NCI-H446 treated with DMSO at 0.1 percent for 48 hours (cell line): ENCODE data around the gene CHL1.

Experiments
- DNase-seq: peaks from one replicate; lab custom pipeline; 2025; lab: John Stamatoyannopoulos, UW

The CHL1 gene

DNA sequence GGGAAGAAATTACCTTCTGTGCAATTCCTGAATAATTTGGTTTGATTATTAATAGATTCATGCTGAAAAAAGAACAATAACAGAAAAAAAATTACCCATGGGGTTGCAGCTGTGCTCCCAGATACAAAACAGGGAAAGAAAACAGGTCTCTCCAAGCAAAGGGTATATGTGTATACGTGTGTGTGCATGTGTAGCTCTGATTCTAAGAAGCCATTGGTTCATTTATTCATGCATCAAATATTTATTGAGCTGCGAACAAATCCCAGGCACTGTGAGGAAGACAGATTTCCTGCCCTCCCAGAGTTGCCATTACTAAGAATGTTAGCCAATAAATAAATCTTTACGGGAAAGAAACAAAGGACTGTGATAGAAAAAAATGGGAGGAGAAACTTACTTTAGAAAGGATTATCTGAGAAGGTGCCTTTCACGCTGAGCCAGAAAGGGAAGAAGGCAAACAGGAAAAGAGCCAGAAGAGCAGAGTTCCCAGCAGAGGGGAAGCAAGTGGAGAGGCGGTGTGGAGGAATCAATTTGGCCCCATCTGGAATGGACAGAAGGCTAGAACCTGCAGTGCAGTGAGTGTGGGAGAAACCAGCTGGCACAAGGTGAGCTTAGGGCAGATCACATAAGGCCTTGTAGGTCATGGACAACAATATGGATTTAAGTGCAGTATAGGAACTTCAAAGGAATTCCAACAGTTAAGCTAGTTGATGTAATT lies 20.7 kb downstream of the CHL1 start:
- DNase-seq: no peak

DNA sequence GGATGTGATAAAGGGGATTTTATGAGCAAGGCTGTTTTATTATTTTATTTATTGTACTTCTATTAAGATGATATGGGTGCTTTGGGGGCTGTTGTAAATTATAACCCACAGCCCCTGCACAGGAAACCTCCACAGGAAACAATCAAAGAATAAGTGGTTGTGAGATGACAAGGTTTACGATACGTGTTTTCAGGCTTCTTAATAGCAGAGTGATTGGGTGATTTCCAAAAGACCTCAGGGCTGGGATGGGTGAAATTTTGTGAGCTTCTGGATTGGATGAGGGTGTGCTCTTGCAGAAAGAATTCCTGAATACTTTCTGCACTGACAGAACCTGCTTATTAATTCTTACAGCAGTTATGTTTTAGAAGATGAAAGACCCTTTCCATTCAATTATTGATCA lies 21.4 kb downstream of the CHL1 start:
- no peak for DNase-seq

DNA sequence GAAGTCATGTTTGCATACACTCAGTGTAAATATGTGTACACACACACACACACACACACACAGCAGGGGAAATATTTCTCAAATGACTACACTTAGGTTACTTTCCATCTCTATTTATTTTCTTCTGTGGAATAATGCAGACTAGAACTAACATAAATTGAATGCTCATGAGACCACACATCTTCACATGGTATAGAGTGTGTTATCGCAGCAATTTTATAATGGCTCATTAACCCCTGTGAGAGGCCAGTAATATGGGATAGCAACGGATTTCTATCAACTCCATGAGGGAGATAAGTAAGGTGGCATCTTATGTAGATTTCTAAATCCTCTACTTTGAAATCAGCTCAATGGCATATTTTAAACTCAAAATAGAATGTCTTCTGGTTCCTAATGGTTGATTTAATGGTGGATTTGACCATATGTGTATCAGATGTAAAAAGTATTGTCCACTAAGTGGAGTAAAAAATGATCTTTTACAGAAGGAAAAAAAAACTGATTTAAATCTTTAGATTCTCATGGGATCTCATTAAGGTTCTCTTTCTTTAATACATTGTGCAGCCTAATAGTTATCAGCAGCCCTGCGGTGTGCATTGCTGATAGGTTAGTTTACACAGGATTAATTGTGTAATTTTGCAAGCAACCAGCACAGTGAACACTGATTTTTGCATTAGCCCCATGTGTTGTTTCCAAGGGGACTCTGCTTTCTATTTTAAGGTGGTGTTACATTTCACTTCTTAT lies 32.0 kb downstream of the CHL1 start:
- no peak for DNase-seq

DNA sequence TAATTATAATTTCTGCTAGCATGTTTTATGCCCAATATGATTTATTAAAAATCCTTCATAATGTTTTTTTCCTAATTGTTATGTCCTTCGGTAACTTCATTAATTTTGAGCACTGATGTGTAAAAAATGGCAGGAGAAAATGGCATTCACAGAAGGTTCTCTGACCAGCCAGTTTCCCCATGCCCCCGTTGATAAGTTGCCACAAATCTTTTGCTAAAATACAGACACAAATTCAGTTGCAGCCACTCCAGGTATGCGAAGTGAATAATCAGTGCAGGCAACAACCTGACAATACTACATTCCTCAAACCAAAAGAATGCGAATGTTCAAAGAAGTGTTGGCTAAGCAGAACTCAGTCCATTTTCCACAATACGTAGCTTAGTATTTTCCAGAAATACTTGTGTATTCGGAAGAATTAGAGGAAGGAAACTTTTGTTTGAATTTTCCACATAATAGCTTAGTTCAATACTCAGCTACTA lies 32.7 kb downstream of the CHL1 start:
- DNase-seq: no peak

DNA sequence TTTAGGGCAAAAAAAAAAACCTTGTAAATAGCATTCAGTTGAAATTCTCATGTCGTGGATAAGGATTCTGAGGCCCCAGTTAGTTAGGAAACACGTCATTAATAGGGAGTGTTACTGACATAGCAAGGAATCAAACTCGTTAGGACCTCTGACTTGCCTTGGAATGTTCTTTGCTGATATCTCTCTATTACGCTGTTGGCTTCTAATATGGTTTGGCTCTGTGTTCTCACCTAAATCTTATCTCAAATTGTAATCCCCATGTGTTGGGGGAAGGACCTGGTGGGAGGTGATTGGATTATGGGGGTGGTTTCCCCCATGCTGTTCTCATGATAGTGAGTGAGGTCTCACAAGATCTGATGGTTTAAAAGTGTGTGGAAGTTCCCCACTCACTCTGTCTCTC lies 40.3 kb downstream of the CHL1 start:
- DNase-seq: no peak

DNA sequence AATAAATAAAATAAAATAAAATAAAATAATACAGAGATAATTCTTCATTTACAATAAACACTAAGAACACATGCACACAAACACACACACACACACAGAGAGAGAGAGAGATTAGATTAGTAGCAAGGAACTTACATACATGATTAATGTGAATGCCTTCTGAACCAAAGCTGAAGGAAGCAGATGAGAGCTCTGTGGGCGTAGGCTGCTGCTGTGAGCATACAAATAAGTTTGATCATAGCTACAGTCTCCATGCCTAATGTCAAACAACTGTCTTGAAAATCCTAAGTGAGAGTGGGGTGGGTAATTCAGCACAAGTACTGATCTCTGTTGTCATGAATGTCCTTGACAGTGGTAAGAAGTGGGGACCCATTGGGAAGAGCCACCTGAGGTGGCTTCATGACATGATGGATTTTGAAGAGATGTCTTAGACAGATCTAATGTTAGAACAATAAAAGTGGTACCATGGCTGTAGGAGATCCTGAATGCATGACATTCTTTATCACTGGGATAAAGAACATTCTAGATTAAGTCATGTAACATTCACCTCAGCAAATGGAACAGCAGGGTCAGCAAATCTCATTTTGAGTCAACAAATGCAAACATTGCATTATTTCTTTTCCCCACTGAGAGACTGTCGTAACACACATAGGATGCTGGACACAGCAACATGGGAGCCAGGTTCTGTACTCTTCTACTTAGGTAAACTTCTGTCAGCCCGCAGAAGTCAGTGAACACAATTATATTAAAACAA lies 46.2 kb downstream of the CHL1 start:
- DNase-seq: no peak

DNA sequence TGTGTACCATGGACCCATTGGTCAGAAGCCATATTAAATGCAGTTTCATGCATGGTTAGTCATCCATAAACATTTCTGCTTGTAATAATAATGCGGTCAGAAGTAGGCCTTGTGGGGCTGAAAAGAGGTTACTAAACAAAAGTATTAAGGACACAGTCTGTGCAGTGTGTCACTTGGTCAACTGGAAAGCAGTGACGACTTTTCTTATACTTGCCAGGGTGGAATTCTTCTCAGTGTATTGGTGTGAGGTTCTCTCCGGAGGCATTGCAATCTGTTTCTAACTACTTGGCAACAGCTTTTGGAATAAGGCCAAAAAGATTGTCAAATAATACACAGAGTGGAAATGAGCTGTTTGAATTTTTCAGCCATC lies 46.8 kb downstream of the CHL1 start:
- DNase-seq: no peak

DNA sequence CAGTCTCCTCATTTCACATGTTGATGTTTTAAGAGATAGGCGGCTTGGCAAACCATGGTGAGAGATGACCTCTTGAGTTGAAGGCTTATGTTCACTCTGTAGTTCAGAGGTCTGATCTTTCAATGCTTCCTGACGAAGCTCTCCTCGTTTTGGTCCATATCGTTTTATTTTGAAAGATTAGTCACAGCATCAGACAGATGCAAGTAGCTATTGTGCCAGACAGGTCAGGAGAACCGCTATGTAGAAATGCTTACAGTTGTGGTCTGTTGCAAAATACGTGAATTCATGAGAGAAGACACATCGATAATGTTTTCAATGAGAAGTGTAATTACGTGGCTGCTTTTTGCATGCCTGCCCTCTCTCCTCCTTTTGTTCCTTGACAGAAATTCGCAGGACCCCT lies 47.5 kb downstream of the CHL1 start:
- no peak for DNase-seq

DNA sequence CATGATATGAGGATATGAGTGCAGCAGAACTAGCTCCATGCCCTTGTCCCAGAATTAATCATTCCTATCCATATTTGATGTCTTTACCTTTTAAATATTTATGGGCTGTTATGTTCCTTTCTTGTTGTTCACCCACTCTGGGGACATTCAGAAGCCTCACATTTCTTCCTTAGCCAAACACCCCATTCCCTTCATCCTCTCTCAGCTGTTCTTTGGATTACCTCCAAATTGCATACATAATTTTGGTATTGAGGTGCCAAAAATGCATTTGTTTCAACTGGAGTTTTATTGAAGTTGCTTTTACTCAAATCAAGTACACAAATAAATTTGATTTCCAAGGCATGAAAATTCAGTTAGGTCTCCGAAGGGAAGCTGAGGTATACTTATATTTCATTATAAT lies 51.4 kb downstream of the CHL1 start:
- no peak for DNase-seq

DNA sequence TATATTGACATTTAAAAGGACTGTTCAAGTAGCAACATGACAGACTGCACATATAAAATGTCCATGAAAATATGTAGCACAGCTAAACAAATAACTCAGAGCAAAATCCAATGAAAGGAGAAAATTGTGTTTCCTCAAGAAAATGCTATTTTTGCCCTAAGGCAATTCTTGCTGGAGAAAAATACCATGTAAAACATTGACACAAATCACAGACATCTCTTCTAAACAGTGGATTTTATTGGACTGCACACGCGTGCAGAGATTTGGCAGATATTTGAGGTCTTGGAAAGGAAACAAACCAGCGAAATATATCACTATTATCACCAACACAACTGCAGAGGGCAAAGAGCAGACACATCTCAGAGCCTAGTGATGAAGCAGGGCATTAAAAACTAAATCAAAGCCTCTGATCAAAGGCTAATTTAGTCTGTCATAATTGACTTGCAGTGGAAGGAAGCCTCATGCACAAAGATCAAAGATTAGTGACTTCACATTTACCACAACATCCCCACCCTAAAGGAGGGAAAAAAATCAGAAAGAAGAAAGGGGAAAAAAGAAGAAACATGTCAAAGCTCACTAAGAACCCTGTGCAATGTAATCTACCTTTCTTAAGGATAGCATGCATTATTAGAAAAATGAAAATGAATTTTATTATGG lies 52.4 kb downstream of the CHL1 start:
- DNase-seq: no peak

DNA sequence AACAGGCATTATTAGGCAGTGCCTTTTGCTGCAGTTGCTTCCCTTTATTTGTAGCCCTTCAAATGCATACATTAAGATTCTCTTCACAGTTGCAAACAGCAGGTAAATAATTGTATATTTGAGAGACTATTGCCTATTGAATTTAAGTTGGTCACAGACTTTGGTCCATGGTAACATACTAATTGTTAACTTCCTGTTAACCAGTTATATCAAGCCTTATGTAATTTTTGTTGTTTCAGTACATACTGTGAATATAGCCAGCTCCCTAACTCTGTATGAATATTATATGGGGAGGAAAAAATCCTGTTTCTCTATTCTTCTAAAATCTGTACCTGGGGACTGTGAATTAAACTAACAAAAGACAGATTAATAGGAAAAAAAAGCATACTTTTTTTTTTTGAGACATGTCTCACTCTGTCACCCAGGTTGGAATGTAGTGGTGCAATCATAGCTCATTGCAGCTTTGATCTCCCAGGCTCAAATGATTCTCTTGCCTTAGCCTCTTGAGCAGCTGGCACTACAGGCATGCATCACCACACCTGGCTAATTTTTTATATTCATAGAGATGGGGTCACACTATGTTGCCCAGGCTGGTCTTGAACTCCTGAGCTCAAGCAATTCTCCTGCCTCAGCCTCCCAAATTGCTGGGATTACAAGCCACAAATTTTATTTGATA lies 53.2 kb downstream of the CHL1 start:
- no peak for DNase-seq

DNA sequence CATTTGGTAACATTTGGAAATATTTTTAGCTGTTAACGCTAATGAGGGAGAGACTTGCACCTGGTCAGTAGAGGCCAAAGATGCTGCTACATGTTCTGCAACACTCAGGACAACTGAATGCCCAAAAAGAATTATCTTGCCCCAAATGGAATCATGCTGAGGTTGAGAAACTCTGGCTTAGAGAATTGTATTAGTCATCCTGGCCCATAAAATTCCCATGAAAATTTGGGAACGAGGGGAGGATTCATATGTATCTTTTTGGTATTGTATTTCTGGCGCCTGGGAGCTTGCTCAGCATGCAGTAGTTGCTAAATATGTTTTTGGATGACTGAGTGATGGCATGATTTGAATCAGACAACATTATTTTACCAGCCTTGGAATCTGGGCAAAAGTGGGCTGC lies 59.9 kb downstream of the CHL1 start:
- no peak for DNase-seq

DNA sequence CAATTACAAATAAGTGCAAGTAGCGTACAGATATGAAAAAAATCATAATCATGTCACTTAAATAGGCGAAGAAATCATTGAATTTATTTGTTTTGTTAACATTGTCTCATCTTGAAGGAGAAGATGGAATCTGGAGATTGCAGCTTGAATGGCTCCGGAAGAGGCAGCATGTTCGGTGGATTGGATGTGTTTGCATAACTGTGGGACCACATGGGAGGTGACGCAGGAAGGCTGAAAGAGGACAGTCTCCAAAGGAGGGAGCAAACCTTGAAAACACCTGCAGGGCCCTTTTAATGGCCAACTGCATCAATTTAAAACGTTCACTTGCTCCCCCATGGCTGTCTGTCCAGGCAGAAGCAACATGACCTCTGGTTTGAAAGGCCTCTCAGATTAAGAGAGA lies 61.3 kb downstream of the CHL1 start:
- no peak for DNase-seq

DNA sequence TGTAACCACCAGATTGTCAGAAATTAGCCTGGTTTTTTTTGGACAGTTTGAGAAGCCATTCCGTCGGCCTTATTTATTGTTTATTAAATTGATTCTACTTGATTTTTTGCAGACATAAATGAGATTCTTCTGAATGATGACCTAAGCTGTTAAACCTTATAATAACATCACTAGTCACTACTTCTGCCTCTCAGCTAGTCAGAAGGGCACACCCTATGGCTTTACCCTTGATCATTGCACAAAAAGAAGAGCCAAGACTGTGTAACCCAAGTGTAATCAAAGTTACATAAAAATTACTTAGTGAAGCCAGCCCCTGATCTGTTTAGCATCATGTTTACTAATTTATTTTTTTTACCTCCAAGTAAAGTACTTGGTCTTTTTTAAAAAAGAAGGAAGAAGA lies 64.3 kb downstream of the CHL1 start:
- no peak for DNase-seq

DNA sequence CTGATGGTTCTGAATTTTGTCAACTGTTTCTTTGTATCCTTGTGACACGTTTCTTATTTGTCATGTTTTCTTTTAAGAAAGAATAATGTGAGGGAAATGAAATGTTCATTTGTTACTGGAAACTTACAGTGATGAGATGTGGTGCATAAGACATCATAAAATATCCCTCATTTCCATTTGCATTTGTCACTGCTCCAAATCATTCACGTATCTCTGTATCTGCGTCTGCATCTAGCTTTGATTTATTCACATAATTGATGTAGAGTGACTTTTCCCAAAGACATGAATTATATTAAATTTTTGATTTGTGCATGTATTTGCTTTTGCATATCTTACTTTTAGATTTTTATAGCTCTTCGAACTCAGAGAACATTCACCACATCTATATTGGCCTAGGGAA lies 66.8 kb downstream of the CHL1 start:
- DNase-seq: no peak

DNA sequence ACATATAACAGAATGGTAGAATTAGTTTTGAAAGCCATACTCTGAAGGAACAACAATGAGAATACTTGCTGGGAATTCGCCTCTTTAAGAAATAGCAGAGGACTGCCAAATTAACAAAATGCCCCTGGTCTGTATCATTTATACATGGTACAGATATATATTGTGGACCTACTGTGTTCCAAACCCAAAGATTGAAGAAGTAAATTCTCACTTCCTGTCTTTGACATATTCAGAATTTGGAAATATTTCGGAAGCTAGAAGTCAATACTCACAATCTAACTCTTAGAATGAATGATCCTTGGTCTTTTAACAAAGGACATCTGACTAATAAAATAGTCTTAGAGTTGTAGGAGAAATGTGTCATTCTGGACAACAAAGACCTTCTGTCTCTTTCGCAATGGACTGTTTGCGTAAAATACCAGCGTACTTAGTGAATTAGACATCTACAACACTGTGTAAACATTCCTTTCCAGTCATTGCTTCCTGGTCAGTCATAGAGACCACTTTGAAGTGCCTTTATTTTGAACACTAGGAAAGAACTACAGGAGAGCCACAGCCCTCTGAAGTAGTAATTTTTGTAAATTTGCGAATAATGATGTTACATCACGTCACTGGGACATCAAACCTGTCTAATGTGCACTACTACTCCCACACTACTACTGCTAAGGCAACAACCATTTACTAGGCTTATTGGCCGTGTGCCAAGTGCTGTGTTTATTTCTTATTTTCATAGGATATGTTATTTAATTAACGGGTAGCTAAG lies 68.0 kb downstream of the CHL1 start:
- DNase-seq: no peak

DNA sequence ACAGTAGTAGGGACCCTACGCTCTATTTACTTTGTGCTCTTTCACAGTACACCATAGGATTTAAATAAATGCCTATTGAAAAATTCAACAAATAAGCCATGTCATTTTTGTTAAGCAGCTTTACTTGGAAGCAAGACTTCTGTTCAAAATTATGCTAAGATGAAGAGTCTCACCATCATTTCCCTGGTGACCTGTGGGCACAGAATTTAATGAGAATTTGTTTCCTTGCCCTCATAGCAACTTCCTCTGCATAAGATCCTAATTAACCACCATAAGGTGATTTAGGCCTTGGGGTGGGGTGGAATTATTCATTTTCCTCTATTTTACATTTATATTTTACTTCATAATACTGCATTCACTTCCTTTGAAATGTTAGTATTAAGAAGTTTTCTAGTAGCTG lies 70.5 kb downstream of the CHL1 start:
- DNase-seq: no peak

DNA sequence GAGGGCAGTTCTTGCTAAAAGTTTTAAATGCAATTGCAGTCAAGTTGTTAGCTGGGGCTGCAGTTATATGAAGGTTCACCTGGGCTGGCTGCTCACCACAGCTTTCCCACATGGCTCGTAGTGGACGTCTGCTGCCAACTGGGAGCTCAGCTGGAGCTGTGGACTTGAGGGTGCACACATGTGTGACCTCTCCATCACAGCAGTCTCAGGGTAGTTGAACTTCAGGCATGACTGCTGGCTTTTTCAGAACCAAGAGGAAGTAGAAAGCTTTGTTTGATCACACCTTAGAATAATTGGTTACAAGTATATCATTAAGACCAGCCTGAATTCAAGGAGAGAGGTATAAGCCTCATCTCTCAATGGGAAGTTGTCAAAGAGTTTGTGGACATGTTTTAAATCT lies 74.1 kb downstream of the CHL1 start:
- no peak for DNase-seq

DNA sequence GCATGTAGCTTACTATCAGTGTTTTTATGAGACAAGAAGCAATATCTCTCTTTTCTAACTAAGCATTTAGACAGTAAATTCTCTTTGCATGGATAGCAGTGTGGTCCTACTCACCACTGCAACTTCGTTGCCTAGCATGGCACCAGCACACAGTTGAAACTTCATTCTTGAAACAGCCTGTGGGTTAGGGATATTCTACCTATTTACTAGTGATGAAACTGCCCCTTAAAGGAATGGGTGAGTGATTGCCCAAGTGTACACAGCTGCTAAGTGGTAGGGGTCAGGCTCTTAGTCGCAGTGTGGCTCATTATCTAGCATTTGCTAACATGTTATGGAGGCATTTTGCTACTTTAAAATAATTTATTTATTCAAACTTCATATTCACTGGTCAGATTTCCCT lies 78.4 kb downstream of the CHL1 start:
- DNase-seq: no peak

DNA sequence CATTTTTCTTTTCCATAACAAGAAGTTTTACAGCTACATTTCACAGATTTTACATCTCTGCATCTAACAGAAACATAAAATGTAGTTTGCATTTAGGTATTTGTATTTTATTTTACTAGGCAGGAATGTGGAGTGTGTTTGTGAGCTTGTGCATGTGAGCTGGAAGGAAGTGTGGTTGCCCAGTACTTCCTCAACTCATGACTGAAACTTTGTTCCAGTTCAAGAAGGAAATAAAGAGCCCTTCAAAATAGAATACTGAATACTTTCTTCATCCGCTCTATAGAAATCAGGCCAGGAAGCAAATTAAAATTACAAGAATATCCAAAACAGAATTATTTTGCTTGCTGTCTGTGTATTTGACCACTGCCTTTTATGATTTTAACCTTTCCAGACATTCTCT lies 81.3 kb downstream of the CHL1 start:
- no peak for DNase-seq
